GM06990 (cell line): ENCODE data around the gene FHOD3.

ENCODE experiments used
- DNase-seq: peaks from one replicate; pipeline ENCODE4 v3.0.0-alpha.2; 2011; ENCODE audit not compliant: insufficient read length; ENCODE audit errors: extremely low read depth
- H3K27me3 ChIP-seq: replicated peaks from 2 replicates; pipeline ENCODE4 v1.6.0; 2011; ENCODE audit warnings: low read length; ENCODE audit not compliant: control insufficient read depth, insufficient read depth
- H3K36me3 ChIP-seq: 2 replicates; pipeline ENCODE4 v1.5.1; 2011; ENCODE audit warnings: low read length; ENCODE audit not compliant: control insufficient read depth, insufficient read depth
- H3K4me3 ChIP-seq: replicated peaks from 2 replicates; pipeline ENCODE4 v1.5.1; 2011; ENCODE audit warnings: low read depth, mild to moderate bottlenecking, control low read depth, low read length
- CTCF ChIP-seq: IDR thresholded peaks from 2 replicates; pipeline ENCODE4 v1.5.1; 2011; ENCODE audit warnings: low read length, control low read depth, mild to moderate bottlenecking, inconsistent platforms; ENCODE audit not compliant: insufficient read depth, poor library complexity, severe bottlenecking

The FHOD3 gene

GRCh38 chr18:36519358-36519757 is 221.8 kb downstream of the FHOD3 start:
- DNase-seq = no peak
- TF ChIP-seq CTCF = no peak
- no peaks in the 10 kb centered on the region for H3K27me3 ChIP-seq
- H3K36me3 ChIP-seq = peaks cover 2% of the 10 kb centered on the region; the same call in 1 of the 2 replicates
- no peak overlapping the region for H3K4me3 ChIP-seq

GRCh38 chr18:36522509-36522908 is 225.0 kb downstream of the FHOD3 start:
- TF ChIP-seq CTCF = no peak
- Histone ChIP-seq H3K36me3 (no peaks in the 10 kb centered on the region), H3K27me3 (no peaks in the 10 kb centered on the region), H3K4me3 (no peak overlapping the region)
- DNase-seq = no peak

GRCh38 chr18:36525913-36526312 is 228.4 kb downstream of the FHOD3 start:
- Histone ChIP-seq H3K4me3 (no peak overlapping the region), H3K27me3 (no peaks in the 10 kb centered on the region), H3K36me3 (no peaks in the 10 kb centered on the region; the same call in 1 of the 2 replicates)
- no peak for DNase-seq
- no peak for TF ChIP-seq CTCF

GRCh38 chr18:36526611-36527010 is 229.1 kb downstream of the FHOD3 start:
- no peak for DNase-seq
- Histone ChIP-seq H3K27me3 (no peaks in the 10 kb centered on the region), H3K36me3 (no peaks in the 10 kb centered on the region; the same call in 1 of the 2 replicates), H3K4me3 (no peak overlapping the region)
- TF ChIP-seq CTCF = no peak

- H3K4me3 ChIP-seq = no peak overlapping the region
- TF ChIP-seq CTCF = no peak
- no peaks in the 10 kb centered on the region; the same call in 1 of the 2 replicates for H3K36me3 ChIP-seq
- H3K27me3 ChIP-seq = no peaks in the 10 kb centered on the region
- DNase-seq = no peak
Measured at GRCh38 chr18:36527051-36527450, 229.5 kb downstream of the FHOD3 start.
